ENCODE data around the gene PHIP.

GRCh38 chr6:79073888-79074287 is 4.2 kb downstream of the PHIP start:
- no peak for TF ChIP-seq POLR2A (IDR thresholded peaks at IDR 0.05; ENCODE audit: low read depth, low read length)
- no peak for TF ChIP-seq POLR2AphosphoS5 (IDR thresholded peaks at IDR 0.05; ENCODE audit: low read depth, low read length)
- no peak for TF ChIP-seq PAX5 (IDR thresholded peaks at IDR 0.05; ENCODE audit: insufficient read depth, low read length, severe bottlenecking)
